Measurements from ENCODE around the gene SND1. TPM values are rescaled to one million over a fixed set of nuclear protein-coding genes. Genes with fewer than 3 reads are reported as not detected.

SND1 gene
- total RNA-seq, 1 experiment from 2014 or later = 218 TPM

GRCh38 chr7:127832592-127832991 is 180.6 kb downstream of the SND1 start:
- Histone ChIP-seq H3K9ac (ENCODE audit: extremely low read depth, insufficient read length, low read length) (no peak overlapping the region), H3K23me2 (ENCODE audit: insufficient read length, low read depth, low read length, poor library complexity, severe bottlenecking) (no peaks in the 10 kb centered on the region), H2BK20ac (ENCODE audit: low read depth, low read length, poor library complexity, severe bottlenecking) (no peak overlapping the region), H3K27ac (ENCODE audit: insufficient read length, low read depth, low read length) (no peak overlapping the region), H2BK12ac (ENCODE audit: insufficient read length, low read depth, low read length) (no peak overlapping the region), H2BK120ac (ENCODE audit: low read depth, low read length, poor library complexity, severe bottlenecking) (no peak overlapping the region), H2AK5ac (ENCODE audit: insufficient read length, low read length) (no peak overlapping the region), H3K4me1 (ENCODE audit: insufficient read depth, low read length) (no peaks in the 10 kb centered on the region), H3K79me2 (ENCODE audit: insufficient read depth, low read length) (peaks cover 3% of the 10 kb centered on the region; the same call in 1 of the 2 replicates), H4K20me1 (ENCODE audit: control insufficient read depth, insufficient read depth, insufficient read length) (no peaks in the 10 kb centered on the region), H3K79me1 (ENCODE audit: insufficient read depth, low read depth, low read length, poor library complexity, severe bottlenecking) (peaks cover 7% of the 10 kb centered on the region), H4K91ac (ENCODE audit: insufficient read length, low read depth, low read length) (no peak overlapping the region), H3T11ph (ENCODE audit: low read length) (no peak overlapping the region), H2BK15ac (ENCODE audit: low read depth, low read length) (no peak overlapping the region), H3K18ac (ENCODE audit: insufficient read length, low read depth, low read length) (no peak overlapping the region), H3K4me2 (ENCODE audit: insufficient read depth, insufficient read length, low read length) (no peak overlapping the region), H3K56ac (ENCODE audit: insufficient read length, low read depth, low read length) (no peak overlapping the region), H4K5ac (ENCODE audit: insufficient read length, low read depth, low read length) (no peak overlapping the region), H3K4ac (ENCODE audit: low read depth, low read length) (no peak overlapping the region), H3K23ac (ENCODE audit: insufficient read length, low read depth, low read length) (no peak overlapping the region), H3K9me3 (ENCODE audit: control insufficient read depth, low read depth, low read length) (no peaks in the 10 kb centered on the region), H3K14ac (ENCODE audit: insufficient read depth, low read length) (peak overlapping the region; percentile 70; the same call in 1 of the 2 replicates), H2BK5ac (ENCODE audit: insufficient read length, low read length) (no peak overlapping the region), H2AFZ (ENCODE audit: low read length) (no peak overlapping the region), H4K8ac (replicated peaks; ENCODE audit: insufficient read length, low read depth, low read length) (no peak overlapping the region), H3K27me3 (ENCODE audit: insufficient read depth, low read length) (no peaks in the 10 kb centered on the region)
- Mint-ChIP-seq H3K4me1 (peaks cover 3 to 8% of the 10 kb centered on the region in 2 experiments), H3K36me3 (ENCODE audit: insufficient read depth in 1 of 3, low read depth in 3 of 3) (peaks cover 8 to 17% (median 16%) of the 10 kb centered on the region in 3 experiments), H3K4me3 (no peak overlapping the region), H3K27ac (no peak overlapping the region), H3K9me3 (peaks cover 4 to 9% of the 10 kb centered on the region in 2 experiments; a peak in 4 of 5 replicates), H3K27me3 (ENCODE audit: low read depth) (no peaks in the 10 kb centered on the region)
- no peak for DNase-seq
- no CpG with 5 or more reads among the region's 7 CpGs for WGBS (ENCODE audit: extremely low coverage, insufficient read length, low lambda C conversion rate)
- no peak for TF ChIP-seq CTCF (conservative IDR thresholded peaks at IDR 0.05)

All from H9 (cell line).